ENCODE data around the gene RPRM. TPM values are rescaled to one million over a fixed set of nuclear protein-coding genes. Genes with fewer than 3 reads are reported as not detected.

The RPRM gene
- total and polyA plus RNA-seq, 8 donors, result 0.16 to 0.42 (median 0.23) TPM; not detected in 5

DNA sequence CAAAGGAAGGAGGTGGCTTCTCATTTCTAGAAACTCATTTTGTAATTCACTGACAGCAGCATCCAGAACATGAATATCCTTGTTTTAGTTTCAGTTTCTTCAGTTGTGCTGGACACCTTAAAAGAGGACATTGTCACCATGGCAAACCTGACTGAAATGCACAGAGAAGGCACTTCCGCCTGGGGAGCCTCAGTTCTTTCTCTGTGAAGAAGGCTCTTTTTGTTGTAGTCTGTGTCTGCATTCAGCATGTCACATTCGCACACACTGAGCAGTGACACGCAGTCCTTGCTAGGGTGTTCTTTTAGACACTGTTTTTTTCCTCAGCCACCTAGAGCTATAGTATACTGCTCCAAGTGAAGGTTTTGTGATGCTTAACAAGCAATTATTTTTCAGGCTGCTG lies 9.5 kb upstream of the RPRM start:
- Histone ChIP-seq H3K27ac (no peak overlapping the region), H3K27me3 (no peaks in the 10 kb centered on the region), H3K4me1 (no peaks in the 10 kb centered on the region), H3K36me3 (no peaks in the 10 kb centered on the region), H3K9me3 (no peaks in the 10 kb centered on the region), H3K4me3 (no peak overlapping the region)
- ATAC-seq (no peak), DNase-seq (no peak), FAIRE-seq (no peak)
- intact Hi-C loops (cut with DNase I), result no loop called here
- TF ChIP-seq, protein P1, sequence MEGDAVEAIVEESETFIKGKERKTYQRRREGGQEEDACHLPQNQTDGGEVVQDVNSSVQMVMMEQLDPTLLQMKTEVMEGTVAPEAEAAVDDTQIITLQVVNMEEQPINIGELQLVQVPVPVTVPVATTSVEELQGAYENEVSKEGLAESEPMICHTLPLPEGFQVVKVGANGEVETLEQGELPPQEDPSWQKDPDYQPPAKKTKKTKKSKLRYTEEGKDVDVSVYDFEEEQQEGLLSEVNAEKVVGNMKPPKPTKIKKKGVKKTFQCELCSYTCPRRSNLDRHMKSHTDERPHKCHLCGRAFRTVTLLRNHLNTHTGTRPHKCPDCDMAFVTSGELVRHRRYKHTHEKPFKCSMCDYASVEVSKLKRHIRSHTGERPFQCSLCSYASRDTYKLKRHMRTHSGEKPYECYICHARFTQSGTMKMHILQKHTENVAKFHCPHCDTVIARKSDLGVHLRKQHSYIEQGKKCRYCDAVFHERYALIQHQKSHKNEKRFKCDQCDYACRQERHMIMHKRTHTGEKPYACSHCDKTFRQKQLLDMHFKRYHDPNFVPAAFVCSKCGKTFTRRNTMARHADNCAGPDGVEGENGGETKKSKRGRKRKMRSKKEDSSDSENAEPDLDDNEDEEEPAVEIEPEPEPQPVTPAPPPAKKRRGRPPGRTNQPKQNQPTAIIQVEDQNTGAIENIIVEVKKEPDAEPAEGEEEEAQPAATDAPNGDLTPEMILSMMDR (IDR thresholded peaks at IDR 0.05), result no peak
- 58 to 65% methylated on average over 3 of the region's 3 CpGs for WGBS, 2 donors

DNA sequence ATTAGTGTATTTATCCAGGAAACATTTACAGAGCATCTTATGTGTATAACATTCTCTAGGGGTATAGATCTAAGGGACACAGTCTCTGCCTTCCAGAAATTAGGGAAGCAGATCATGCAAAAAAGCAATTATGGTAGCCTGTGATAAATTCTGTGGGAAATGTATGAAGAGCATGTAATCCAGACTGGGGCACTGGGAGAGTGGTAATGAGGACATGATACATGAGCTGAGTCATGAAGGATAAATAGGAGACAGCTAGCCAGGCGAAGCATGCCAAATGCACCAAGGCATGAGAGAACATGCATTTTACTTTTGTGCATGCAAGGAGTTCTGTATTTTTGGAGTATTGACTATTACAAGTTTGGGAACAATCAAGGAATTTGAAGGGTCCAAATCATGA lies 8.9 kb upstream of the RPRM start:
- intact Hi-C loops (cut with DNase I), result no loop called here
- DNase-seq (no peak), ATAC-seq (no peak), FAIRE-seq (no peak)
- Histone ChIP-seq H3K27me3 (no peaks in the 10 kb centered on the region), H3K27ac (no peak overlapping the region), H3K36me3 (no peaks in the 10 kb centered on the region), H3K4me3 (no peak overlapping the region), H3K4me1 (no peaks in the 10 kb centered on the region), H3K9me3 (no peaks in the 10 kb centered on the region)
- 74 to 78% methylated on average over 1 of the region's 1 CpG for WGBS, 2 donors
- TF ChIP-seq, protein P1 (IDR thresholded peaks at IDR 0.05), result no peak

DNA sequence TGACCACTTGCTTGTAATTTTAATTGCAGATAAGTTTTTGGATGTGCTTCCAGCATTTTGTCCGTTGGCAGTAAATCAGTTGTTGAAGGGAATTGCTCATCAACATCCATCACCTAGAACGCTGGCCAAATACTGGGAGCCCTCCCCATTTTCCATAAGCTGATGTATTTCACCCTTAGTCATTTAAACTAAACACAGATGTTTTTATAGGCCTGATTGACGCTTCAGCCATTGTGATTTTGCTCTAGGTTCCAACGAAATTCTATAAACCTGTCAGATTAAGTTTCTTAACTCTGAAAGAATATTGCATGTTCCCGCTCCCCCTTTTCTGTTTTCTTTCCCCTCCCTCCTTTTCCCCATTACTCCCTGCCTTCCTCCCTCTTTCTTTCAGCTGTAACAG lies 1.0 kb upstream of the RPRM start:
- intact Hi-C loops (cut with DNase I), result no loop called here
- H3K27ac ChIP-seq, result no peak overlapping the region
- TF ChIP-seq, protein P1 (IDR thresholded peaks at IDR 0.05), result no peak
- no peaks in the 10 kb centered on the region for H3K9me3 ChIP-seq
- ATAC-seq, result no peak
- peaks cover 0 to 8% (median 3%) of the 10 kb centered on the region in 4 donors for H3K27me3 ChIP-seq
- 42 to 44% methylated on average over 5 of the region's 5 CpGs for WGBS, 2 donors
- no peak for FAIRE-seq
- no peak for DNase-seq
- no peak overlapping the region for H3K4me3 ChIP-seq
- peaks cover 0 to 10% (median 0%) of the 10 kb centered on the region in 3 donors for H3K4me1 ChIP-seq
- no peaks in the 10 kb centered on the region for H3K36me3 ChIP-seq

DNA sequence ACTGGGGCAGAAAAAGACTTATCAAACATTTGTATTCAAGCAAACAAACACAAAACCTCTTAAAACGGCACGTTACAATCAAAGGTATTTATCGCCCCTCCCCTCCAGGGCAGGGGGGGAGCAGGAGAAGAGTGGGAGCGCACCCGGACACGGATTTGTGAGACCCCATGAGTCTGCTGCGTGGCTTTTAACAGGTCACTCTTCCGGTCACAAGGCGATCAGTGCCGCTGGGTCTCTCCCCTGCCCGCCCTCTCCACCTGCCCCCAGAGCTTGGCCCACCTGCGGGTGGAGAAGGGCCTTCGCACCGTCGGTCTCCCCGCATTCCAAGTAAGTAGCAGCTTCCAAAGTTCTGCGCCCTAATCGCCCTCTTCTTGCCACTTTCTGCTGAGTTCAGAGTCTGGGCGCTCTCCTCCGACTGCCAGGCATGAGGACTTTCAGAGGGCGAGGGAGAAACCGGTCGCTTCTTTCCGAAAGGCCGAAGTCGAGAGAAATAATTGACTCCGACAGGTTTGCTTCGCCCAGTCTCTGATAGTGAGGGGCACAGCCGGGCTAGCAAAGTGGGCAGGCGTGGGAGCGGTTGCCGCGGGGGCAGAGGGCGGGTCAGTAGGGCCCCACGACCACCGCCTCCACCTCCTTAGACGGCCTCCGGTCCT lies 800 bp downstream of the RPRM start:
- Histone ChIP-seq H3K9me3 (no peaks in the 10 kb centered on the region), H3K4me3 (peak overlapping the region in 3 of 4 donors; percentile 24 to 45 (median 41)), H3K27me3 (peaks cover 0 to 8% (median 3%) of the 10 kb centered on the region in 4 donors), H3K36me3 (no peaks in the 10 kb centered on the region), H3K27ac (no peak overlapping the region), H3K4me1 (peaks cover 0 to 10% (median 0%) of the 10 kb centered on the region in 3 donors)
- DNase-seq (peak in 2 of 6 donors; percentile 51 to 58), FAIRE-seq (no peak), ATAC-seq (peak; percentile 22 to 27 (median 24))
- intact Hi-C loops (cut with DNase I), result no loop called here
- TF ChIP-seq, protein P1 (IDR thresholded peaks at IDR 0.05), result no peak
- 5 to 7% methylated on average over 38 of the region's 38 CpGs for WGBS, 2 donors

Measured in pancreas (tissue), 10 donors.